Measurements from ENCODE around the gene GSC2. TPM values are rescaled to one million over a fixed set of nuclear protein-coding genes. Genes with fewer than 3 reads are reported as not detected.
"Not testable (repeated sequence)": the region's sequence is repeated elsewhere in the genome, so short reads cannot be mapped to it uniquely, and the experiment has no call there.

GSC2 gene
- polyA plus RNA-seq, 6 donors from 2014 or later, result not detected

DNA sequence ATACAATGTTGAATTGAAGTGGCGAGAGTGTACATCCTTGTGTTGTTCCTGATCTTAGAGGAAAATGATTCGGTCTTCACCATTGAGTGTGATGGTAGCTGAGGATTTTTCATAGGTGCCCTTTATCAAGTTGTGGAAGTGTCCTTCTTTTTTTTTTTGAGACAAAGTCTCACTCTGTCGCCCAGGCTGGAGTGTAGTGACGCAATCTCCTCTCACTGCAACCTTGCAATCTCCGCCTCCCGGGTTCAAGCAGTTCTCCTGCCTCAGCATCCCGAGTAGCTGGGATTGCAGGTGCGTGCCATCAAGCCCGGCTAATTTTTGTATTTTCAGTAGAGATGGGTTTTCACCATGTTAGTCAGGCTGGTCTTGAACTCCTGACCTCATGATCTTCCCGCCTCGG lies 8.6 kb upstream of the GSC2 start:
- Mint-ChIP-seq H3K27me3 (peaks cover 16 to 55% (median 19%) of the 10 kb centered on the region in 3 donors), H3K27ac (peak overlapping the region in 1 of 6 donors; percentile 33)
- H3K9me3 Mint-ChIP-seq; DNase-seq; H3K4me3 Mint-ChIP-seq; H3K36me3 Mint-ChIP-seq; H3K4me1 Mint-ChIP-seq; ATAC-seq (ENCODE audit: low read depth in 2 of 2): not testable (repeated sequence)

DNA sequence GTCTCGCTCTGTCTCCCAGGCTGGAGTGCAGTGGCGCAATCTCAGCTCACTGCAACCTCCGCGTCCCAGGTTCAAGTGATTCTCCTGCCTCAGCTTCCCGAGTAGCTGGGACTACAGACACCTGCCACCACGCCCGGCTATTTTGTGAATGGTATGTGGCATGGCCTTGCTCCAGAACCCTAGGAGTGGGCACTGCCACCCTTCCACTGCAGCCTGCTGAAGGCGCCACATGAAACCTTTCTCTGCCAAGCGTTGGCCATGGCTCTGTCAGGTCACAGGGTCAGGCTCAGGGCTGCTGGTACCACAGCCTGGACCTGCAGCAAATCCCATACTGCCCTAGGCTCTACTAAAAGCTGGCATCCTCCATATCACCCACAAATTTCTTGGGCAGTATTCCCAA lies 6.0 kb upstream of the GSC2 start:
- Mint-ChIP-seq H3K27me3 (peaks cover 34 to 66% (median 40%) of the 10 kb centered on the region in 3 donors), H3K27ac (peak overlapping the region in 2 of 6 donors; percentile 42 to 59), H3K36me3 (peaks cover 4 to 12% of the 10 kb centered on the region in 2 donors), H3K9me3 (peaks cover 0 to 11% (median 5%) of the 10 kb centered on the region in 7 donors)
- not testable (repeated sequence) for ATAC-seq (ENCODE audit: low read depth in 2 of 2); H3K4me1 Mint-ChIP-seq; H3K4me3 Mint-ChIP-seq; DNase-seq

DNA sequence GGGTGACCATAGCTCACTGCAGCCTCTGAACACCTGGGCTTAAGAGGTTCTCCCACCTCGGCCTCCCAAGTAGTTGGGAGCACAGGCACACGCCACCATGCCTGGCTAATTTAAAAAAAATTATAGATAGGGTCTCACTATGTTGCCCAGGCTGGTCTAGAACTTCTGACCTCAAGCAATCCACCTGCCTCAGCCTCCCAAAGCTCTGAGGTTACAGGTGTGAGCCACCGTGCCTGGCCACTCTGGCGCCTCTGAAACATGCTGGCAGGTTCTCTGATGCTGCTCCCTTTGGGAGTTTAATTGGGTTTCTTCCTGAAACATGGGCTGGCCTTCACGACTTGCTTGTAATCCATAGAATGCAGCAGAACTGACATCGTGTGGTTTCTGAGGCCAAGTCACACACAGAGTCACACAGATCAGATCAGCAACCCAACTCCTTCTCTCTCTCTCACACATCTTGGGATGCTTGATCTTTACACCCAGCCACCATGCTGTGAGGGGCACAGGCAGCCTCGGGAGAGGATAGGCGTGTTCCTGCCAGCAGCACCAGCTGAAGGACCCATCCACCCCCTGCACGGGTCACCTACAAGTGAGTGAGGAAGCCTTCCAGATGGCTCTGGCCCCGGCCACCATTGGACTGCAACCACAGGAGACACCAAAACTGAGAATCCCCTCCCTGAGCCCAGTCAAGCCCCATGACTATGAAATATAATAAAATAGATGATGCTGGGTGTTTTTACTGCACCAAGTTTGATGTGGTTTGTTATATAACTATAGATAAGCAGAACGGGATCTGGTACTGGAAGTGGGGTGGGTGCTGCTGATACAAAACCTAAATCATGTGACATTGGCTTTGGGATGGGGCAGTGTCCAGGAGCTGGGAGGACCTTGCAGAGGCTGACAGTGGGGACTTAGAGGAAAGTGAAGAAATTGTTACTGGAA lies 3.1 kb upstream of the GSC2 start:
- DNase-seq (no peak), ATAC-seq (ENCODE audit: low read depth in 2 of 2) (no peak)
- Mint-ChIP-seq H3K27me3 (peaks cover 34 to 61% (median 50%) of the 10 kb centered on the region in 3 donors), H3K36me3 (peaks cover 4 to 16% of the 10 kb centered on the region in 2 donors), H3K9me3 (peaks cover 0 to 11% (median 5%) of the 10 kb centered on the region in 7 donors), H3K4me3 (peak overlapping the region in 1 of 8 donors; percentile 17), H3K27ac (peak overlapping the region in 1 of 6 donors; percentile 16), H3K4me1 (peaks cover 6 to 15% (median 7%) of the 10 kb centered on the region in 3 donors)

DNA sequence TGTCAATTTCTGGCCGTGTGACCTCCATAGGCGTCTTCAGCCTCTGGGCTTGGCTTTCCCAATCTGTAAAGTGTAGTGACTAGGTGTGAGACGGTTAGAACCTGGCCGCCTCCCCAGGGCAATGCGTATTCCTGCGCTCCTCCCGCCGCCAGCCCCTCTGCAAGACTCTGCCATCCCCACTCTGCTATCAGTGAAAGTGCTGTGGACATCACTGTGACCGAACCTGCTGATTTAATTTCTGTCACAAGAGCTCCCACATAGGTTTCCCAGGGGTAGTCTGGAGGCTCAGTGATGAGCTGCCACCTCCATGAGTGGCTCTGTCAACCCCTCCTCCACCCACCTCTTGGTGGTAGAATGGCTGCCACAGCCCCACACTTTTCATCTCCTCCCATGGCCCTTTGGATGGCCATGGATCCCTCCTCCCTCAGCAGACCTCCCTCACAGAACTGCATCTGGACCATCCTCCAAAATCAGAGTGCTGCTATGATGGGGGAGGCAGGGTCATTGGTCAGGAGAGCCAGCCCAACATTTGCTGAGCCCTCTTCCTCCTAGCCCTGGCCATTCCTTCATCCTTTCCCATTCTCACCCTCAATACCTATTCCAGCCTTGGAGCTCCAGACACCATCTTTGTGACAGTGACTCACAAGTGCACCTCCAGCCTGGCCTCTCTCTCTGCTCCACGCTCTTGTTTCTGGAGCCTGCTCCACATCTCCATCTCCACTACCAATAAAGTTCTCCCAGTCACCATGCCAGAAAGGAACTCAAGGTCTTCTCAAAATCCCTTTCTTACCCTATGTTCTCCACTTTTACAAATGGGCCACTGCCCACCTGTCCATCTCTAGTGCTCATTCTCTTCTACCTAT lies 1.5 kb upstream of the GSC2 start:
- H3K36me3 Mint-ChIP-seq, result peaks cover 4 to 16% of the 10 kb centered on the region in 2 donors
- no peak for ATAC-seq (ENCODE audit: low read depth in 2 of 2)
- H3K27ac Mint-ChIP-seq, result peak overlapping the region in 4 of 6 donors; percentile 27 to 93 (median 83)
- no peak for DNase-seq
- peak overlapping the region in 7 of 8 donors; percentile 42 to 81 (median 77) for H3K4me3 Mint-ChIP-seq
- peaks cover 0 to 11% (median 5%) of the 10 kb centered on the region in 7 donors for H3K9me3 Mint-ChIP-seq
- H3K27me3 Mint-ChIP-seq, result peaks cover 45 to 73% (median 60%) of the 10 kb centered on the region in 3 donors
- H3K4me1 Mint-ChIP-seq, result peaks cover 6 to 18% (median 7%) of the 10 kb centered on the region in 3 donors

DNA sequence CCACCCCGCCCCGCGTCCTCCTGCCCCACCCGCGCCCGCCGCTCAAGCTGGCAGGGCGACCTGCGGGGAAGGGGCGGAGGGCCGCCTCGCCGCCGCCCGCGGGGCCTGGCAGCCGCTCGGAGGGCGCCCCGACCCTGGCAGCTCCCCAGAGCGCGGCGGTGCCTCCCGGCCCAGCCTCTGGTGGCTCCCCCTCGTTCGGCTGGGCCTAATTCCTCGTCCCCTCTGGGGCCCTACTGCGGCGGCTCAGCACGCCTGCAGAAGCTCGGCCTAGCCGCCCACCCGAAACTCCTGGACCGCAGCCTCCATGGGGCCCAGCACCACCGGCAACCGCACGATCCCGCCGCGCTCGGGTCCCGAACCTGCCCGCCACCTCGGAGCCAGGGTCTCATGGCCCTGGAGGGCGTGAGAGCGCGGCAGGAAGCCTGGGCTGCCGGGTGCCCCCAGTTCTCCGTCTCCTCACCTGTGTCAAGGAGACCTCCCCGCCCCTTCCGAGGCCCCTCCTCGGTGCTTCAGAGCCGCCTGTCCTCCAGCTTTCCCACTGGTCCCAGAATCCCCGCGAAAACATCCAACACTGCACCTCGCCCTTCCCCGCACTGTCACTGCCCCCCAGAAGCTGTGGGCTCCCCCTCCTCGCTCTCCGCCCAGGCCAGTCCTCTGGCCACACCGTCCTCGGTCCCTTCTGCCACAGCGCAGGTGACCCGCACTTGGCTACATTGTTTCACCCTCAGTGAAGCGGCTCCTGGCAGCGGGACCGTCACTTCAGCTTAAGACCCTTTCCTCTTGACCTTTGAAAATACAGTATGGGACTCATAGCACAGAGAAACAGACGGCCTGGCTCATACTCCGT lies 613 bp upstream of the GSC2 start:
- peaks cover 6 to 18% (median 7%) of the 10 kb centered on the region in 3 donors for H3K4me1 Mint-ChIP-seq
- peak overlapping the region; percentile 42 to 81 (median 72) for H3K4me3 Mint-ChIP-seq
- H3K36me3 Mint-ChIP-seq, result peaks cover 4 to 16% of the 10 kb centered on the region in 2 donors
- H3K9me3 Mint-ChIP-seq, result peaks cover 0 to 11% (median 5%) of the 10 kb centered on the region in 7 donors
- H3K27ac Mint-ChIP-seq, result peak overlapping the region in 4 of 6 donors; percentile 70 to 93 (median 88)
- ATAC-seq (ENCODE audit: low read depth in 2 of 2), result no peak
- DNase-seq, result no peak
- H3K27me3 Mint-ChIP-seq, result peaks cover 40 to 73% (median 57%) of the 10 kb centered on the region in 3 donors

DNA sequence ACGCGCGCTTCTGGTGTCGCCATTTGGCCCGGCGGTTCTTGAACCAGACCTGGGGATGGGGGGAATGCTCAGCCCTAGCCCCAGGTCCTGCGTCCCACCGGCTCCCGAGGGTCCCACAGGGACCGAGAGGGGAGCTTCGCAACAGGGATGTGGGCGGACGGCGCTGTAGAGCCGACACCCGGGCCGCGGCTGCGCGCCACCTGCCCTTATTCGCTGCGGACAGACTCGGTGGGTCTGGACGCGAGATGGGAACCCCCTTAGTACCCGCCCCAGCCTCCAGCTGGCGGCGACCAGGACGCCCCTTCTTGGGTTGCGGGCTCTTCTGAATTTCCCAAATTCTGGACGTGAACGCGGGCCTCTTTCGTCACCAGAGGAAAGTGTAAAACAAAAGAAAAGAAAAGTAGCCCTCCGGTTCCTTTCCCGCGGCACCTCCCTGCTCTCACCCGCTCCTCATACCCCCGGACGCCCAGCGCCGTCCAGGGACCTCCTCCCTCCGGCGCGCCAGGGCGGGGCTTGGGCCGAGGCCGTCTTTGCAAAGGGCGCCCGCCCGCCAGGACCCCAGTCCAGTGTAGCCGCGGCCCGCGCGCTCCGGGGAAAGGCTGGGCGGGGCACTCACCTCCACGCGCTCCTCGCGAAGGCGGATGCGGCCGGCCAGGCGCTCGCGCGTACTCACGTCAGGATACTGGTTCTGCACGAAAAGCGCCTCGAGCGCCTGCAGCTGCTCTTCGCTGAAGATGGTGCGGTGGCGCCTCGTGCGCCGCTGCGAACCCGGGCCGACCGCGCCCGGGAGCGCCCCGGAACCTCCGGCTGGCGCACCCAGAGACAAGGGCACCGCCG lies 827 bp downstream of the GSC2 start:
- peaks cover 12 to 24% (median 13%) of the 10 kb centered on the region in 3 donors for H3K4me1 Mint-ChIP-seq
- DNase-seq (peak; percentile 46), ATAC-seq (ENCODE audit: low read depth in 2 of 2) (peak; percentile 25 to 27)
- H3K36me3 Mint-ChIP-seq, result peaks cover 4 to 21% of the 10 kb centered on the region in 2 donors
- H3K27ac Mint-ChIP-seq, result peak overlapping the region in 1 of 6 donors; percentile 20
- H3K9me3 Mint-ChIP-seq, result peaks cover 0 to 11% (median 5%) of the 10 kb centered on the region in 7 donors
- peaks cover 43 to 66% (median 51%) of the 10 kb centered on the region in 3 donors for H3K27me3 Mint-ChIP-seq
- peak overlapping the region in 7 of 8 donors; percentile 8 to 86 (median 59) for H3K4me3 Mint-ChIP-seq

DNA sequence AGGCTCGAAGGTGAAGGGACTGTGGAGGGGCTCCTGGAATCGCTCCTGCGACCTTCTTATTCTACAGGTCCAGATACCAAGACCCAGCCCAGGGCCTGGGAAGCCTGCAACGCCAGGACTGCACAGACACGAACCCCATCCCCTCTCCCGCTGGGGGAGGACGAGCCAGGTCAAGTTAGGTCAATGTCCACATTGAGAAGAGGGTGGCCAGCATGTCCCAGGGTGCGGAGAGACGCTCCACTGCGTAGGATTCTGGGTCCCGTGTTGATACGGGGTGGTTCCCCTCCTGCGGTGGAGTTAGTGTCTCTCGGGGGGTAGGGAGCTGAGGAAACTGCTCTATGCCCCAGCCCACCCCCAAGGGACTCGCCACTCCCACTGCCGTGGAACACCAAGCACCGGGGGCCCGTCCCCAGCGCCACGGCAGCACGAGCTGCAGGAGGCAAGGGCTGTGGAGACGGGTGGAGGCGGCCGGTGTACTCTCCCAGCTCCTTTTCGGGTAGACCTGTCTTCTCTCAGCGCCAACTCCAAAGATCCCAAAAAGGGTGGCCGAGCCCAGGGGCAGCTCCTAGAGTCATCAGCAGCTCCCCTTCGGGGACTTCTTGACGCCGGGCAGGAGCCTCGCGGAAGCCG lies 1.6 kb downstream of the GSC2 start:
- H3K4me3 Mint-ChIP-seq, result peak overlapping the region in 5 of 8 donors; percentile 8 to 66 (median 57)
- peaks cover 0 to 9% (median 5%) of the 10 kb centered on the region in 7 donors for H3K9me3 Mint-ChIP-seq
- H3K27me3 Mint-ChIP-seq, result peaks cover 38 to 61% (median 44%) of the 10 kb centered on the region in 3 donors
- H3K27ac Mint-ChIP-seq, result peak overlapping the region in 1 of 6 donors; percentile 20
- peaks cover 18 to 32% (median 20%) of the 10 kb centered on the region in 3 donors for H3K4me1 Mint-ChIP-seq
- peaks cover 4 to 23% of the 10 kb centered on the region in 2 donors for H3K36me3 Mint-ChIP-seq
- no peak for ATAC-seq (ENCODE audit: low read depth in 2 of 2)
- DNase-seq, result no peak

DNA sequence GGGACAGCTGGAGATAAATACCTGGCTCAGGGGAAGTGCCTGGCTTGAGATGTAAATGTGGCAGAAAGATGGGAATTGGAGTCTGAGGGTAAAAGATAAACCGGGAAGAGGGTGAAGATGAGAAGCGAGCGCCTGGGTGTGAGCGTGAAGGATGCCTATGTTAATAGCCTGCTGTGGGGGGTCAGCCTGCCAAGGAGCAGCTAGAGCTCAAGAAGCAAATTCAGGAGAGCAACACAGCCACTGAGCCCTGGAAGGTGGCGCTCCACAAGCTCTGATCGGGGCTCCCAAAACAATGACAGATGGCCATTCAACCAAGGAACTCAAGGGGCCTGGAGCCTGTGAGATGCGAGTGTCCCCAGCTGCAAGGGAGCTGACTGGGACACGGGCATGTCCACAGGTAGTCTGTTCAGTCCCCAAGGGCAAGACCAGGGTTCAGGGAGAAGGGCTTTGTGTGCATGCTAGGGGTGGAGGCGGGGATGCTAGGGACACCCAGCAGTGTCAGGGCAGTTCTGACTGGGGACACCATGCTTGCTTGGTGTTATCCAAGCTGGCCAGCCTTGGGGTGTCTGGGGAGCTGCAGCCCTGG lies 2.8 kb downstream of the GSC2 start:
- ATAC-seq (ENCODE audit: low read depth in 2 of 2), result no peak
- Mint-ChIP-seq H3K4me3 (peak overlapping the region in 3 of 8 donors; percentile 1 to 50 (median 48)), H3K27me3 (peaks cover 32 to 52% (median 36%) of the 10 kb centered on the region in 3 donors), H3K36me3 (peaks cover 4 to 23% of the 10 kb centered on the region in 2 donors), H3K27ac (no peak overlapping the region), H3K9me3 (peaks cover 0 to 9% (median 5%) of the 10 kb centered on the region in 7 donors), H3K4me1 (peaks cover 18 to 40% (median 28%) of the 10 kb centered on the region in 3 donors)
- DNase-seq, result no peak

DNA sequence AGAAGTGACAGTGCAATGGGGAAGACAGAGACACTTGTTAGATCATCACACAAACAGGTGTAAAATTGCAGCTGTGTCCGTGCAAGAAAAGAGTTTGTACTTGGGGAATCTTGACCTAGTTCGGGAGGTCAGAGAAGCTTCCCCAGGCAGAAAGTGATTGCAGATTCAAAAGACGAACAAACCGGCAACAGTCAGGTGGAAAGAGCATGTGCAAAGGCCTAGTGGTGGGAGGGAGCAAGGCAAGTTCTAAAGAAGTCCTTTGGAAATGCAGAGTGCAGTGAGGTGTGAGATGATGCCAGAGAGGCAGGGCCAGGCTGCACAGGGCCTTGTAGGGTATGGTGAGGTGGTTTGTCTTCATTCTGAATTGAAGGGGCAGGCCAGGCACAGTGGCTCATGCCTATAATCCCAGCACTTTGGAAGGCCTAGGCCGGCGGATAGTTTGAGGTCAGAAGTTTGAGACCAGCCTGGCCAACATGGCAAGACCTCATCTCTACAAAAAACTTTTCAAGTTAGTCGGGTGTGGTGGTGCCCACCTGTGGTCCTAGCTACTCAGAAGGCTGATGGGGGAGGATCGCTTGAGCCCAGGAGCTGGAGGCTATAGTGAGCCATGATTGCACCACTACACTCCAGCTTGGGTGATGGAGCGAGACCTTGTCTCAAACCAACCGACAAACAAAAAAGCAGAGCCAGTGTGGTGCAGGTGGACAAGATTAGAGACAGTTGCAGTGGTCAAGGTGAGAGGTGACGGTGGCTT lies 3.7 kb downstream of the GSC2 start:
- Mint-ChIP-seq H3K4me3 (peak overlapping the region in 3 of 8 donors; percentile 44 to 63 (median 48)), H3K4me1 (peaks cover 18 to 37% (median 28%) of the 10 kb centered on the region in 3 donors), H3K27ac (no peak overlapping the region), H3K9me3 (peaks cover 0 to 3% (median 0%) of the 10 kb centered on the region in 7 donors), H3K27me3 (peaks cover 24 to 43% (median 27%) of the 10 kb centered on the region in 3 donors), H3K36me3 (peaks cover 0 to 14% of the 10 kb centered on the region in 2 donors)
- ATAC-seq (ENCODE audit: low read depth in 2 of 2) (no peak), DNase-seq (no peak)

DNA sequence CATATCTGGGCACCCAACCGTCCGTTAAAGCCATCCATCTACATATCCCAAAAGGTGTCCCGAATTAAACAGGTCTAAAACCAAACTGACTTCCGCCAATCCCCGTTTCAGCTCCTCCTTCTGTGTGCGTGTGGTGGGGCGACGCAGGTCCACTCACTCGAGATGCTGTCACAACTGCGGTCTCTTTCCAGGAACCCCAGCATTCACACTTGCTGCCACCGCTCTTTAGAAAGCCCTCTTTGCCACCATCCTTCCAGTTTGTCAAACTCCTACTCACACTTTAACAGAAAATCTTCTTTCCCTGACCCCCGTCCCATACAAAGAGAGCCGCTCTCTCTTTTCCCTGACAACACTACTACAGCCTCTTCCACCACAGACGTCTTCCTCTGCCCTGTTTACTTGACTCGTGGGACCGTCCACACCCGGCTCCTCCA lies 6.1 kb downstream of the GSC2 start:
- Mint-ChIP-seq H3K36me3 (peaks cover 0 to 7% of the 10 kb centered on the region in 2 donors), H3K4me1 (peaks cover 12 to 28% (median 22%) of the 10 kb centered on the region in 3 donors), H3K9me3 (peaks cover 0 to 1% (median 0%) of the 10 kb centered on the region in 7 donors), H3K4me3 (peak overlapping the region; percentile 94 to 100 (median 99)), H3K27ac (peak overlapping the region; percentile 97 to 100 (median 99)), H3K27me3 (peaks cover 17 to 29% (median 19%) of the 10 kb centered on the region in 3 donors)
- peak; percentile 19 for DNase-seq
- ATAC-seq (ENCODE audit: low read depth in 2 of 2), result peak in 1 of 2 donors; percentile 17
